Stimulated activated CD4-positive, alpha-beta T cell treated with anti-CD3 and anti-CD28 coated beads, Interleukin-2, amount 100 ng/mL, for 48 hours (primary cell): ENCODE data around the gene SLC35B4.
"Not testable (repeated sequence)": the region's sequence is repeated elsewhere in the genome, so short reads cannot be mapped to it uniquely, and the experiment has no call there.

Experiments used
- DNase-seq, 2 donors: peaks; one replicate each; pipeline ENCODE4 v3.0.0-alpha.2; 2020

Gene SLC35B4

GRCh38 chr7:134330974-134331373 lies 14.2 kb upstream of the SLC35B4 start:
- no peak for DNase-seq

- no peak for DNase-seq
These were observed 13.1 kb upstream of the SLC35B4 start for GRCh38 chr7:134329614-134330346.

- no peak for DNase-seq
These were observed 12.2 kb upstream of the SLC35B4 start for GRCh38 chr7:134328900-134329299.

- DNase-seq = peak; percentile 28 to 29
These were observed 11.2 kb upstream of the SLC35B4 start for GRCh38 chr7:134327896-134328295.

- no peak for DNase-seq
These were observed 7.4 kb upstream of the SLC35B4 start for GRCh38 chr7:134324107-134324506.

GRCh38 chr7:134320201-134320600 lies 3.5 kb upstream of the SLC35B4 start:
- no peak for DNase-seq

- DNase-seq = no peak
These were observed 1.7 kb upstream of the SLC35B4 start for GRCh38 chr7:134318443-134318842.

GRCh38 chr7:134317434-134317833 lies 704 bp upstream of the SLC35B4 start:
- DNase-seq = no peak

GRCh38 chr7:134315679-134316538 lies 821 bp downstream of the SLC35B4 start:
- DNase-seq = peak; percentile 9 to 12

GRCh38 chr7:134313543-134313942 lies 3.2 kb downstream of the SLC35B4 start:
- no peak for DNase-seq

GRCh38 chr7:134312717-134313116 lies 4.0 kb downstream of the SLC35B4 start:
- DNase-seq = no peak

GRCh38 chr7:134311807-134312206 lies 4.9 kb downstream of the SLC35B4 start:
- DNase-seq = no peak

- DNase-seq = no peak
These were observed 8.2 kb downstream of the SLC35B4 start for GRCh38 chr7:134308548-134308947.

- no peak for DNase-seq
These were observed 9.4 kb downstream of the SLC35B4 start for GRCh38 chr7:134307320-134307719.

- no peak for DNase-seq
These were observed 14.6 kb downstream of the SLC35B4 start for GRCh38 chr7:134302120-134302519.

GRCh38 chr7:134301592-134301991 lies 15.1 kb downstream of the SLC35B4 start:
- no peak for DNase-seq

GRCh38 chr7:134300988-134301387 lies 15.7 kb downstream of the SLC35B4 start:
- DNase-seq = no peak

GRCh38 chr7:134298902-134299683 lies 17.6 kb downstream of the SLC35B4 start:
- DNase-seq = no peak

GRCh38 chr7:134297489-134297888 lies 19.2 kb downstream of the SLC35B4 start:
- no peak for DNase-seq

GRCh38 chr7:134295982-134296381 lies 20.7 kb downstream of the SLC35B4 start:
- not testable (repeated sequence) for DNase-seq

GRCh38 chr7:134293002-134293740 lies 23.6 kb downstream of the SLC35B4 start:
- DNase-seq = no peak

- no peak for DNase-seq
These were observed 26.4 kb downstream of the SLC35B4 start for GRCh38 chr7:134290286-134290685.

GRCh38 chr7:134289841-134290240 lies 26.9 kb downstream of the SLC35B4 start:
- no peak for DNase-seq
